ENCODE measurements around the gene FOXO6.
A peak's percentile ranks its signal among the peaks of the same experiment; 100 is the strongest.

FOXO6 gene

DNA sequence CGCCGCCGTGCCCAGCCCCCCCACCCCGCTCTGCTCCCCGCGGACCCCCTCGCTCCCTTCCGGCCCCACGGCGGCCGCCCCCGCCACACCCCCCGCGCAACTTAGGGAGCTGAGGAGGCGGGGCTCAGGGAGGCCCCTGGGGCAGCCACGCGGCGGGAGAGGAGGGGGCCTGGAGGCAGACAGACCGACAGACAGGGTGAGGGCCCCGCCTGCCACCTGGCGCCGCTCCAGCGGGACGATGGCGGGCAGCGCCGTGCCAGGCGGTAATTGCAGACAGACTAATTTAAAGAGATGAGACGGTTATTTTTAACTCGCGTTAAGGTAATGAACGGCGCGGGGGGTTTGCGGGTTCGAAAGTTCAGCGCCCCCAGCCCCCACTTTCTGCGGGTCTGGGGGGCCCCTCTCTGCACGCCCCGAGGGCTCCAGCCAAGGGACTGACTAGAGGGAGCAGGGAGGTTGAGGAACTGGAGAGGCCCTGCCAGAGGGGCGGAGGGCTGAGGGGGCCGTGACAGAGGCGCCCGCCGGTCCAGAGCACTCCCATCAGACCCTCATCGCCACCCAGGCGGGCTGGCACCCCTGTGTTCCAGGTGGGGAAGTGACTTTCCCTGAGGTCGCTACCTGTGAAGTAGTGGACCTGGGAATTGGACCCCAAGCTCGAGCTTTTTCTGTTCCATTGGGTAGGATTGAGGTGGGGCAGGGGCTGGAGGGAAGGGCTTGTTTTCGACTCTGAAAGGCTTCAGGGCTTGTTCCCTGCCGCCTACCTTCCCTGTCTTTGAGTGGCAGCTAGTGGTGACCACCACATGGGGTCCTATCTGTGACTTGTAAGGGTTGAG is 5.4 kb downstream of the FOXO6 start:
- peak in 1 of 2 donors; percentile 36 for DNase-seq (ENCODE audit: low read depth in 2 of 2)

DNA sequence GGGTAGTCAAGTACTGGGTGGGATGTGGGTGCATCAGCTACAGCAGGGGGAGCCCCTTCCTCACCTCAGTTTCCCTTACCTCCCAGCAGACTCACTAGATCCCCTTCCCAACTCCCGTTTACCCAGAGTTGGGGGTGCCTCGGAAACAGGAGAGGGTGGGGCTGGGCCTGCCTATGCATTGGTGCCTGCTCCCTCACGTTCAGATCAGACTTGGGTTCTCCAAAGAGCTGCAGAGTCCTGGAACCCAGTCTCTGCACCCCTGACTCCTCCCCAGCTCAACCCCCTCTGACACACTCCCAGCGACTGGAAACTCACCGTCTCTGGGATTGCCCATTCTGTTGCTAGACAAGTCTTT is 6.0 kb downstream of the FOXO6 start:
- DNase-seq (ENCODE audit: low read depth in 2 of 2), result no peak

GRCh38 chr1:41368366-41368765 is 7.1 kb downstream of the FOXO6 start:
- no peak for DNase-seq (ENCODE audit: low read depth in 2 of 2)

DNA sequence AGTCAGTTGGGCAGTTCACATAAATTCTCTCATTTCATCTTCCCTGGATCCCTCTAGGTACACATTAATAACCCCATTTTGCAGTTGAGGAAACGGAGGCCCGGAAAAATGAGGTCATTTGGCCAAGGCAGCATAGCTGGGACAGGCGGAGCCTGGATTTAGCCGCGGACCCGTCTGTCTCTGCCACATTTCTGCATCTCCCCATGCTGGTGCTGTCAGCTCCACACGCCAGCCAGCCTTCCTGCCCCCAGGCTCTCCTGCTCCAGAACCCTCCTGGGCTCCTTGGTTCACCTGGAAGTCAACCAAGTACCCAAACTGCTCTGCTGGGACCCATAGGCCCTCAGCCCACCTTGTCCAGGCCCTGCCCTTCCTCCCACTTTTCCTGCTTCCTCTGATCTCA is 7.6 kb downstream of the FOXO6 start:
- DNase-seq (ENCODE audit: low read depth in 2 of 2), result no peak

GRCh38 chr1:41369531-41369930 is 8.3 kb downstream of the FOXO6 start:
- no peak for DNase-seq (ENCODE audit: low read depth in 2 of 2)

GRCh38 chr1:41370225-41370624 is 9.0 kb downstream of the FOXO6 start:
- DNase-seq (ENCODE audit: low read depth in 2 of 2), result no peak

DNA sequence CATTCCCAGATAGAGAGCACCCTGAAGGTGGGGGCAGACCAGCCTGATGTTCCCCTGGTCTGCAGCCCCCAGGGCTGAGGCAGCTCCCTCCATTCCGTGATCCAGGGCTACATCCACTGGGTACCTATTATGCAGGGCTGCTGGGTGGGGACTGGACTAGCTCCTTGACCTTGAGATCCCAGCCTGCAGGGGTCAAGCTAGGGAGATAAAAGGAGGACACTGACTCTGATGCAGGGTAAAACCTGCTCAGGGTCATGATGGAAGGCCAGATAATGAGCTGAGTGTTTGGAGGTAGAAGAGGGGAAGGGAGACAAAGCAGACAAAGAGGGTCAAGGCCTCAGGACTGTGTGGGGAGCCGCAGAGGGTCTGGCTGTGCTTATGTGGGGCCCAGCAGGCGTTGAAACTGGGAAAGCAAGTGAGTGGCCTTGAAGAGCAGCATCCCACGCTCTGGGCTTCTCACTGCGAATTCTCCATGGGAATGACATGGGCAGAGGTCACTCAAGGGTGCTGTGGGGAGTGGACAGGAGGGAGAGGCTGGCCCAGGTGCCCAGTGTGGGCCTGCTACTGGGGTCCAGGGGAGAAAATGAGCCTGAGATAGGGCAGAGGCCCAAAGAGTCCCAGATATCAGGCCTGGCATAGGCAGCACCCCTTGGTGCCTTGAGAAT is 9.7 kb downstream of the FOXO6 start:
- no peak for DNase-seq (ENCODE audit: low read depth in 2 of 2)

DNA sequence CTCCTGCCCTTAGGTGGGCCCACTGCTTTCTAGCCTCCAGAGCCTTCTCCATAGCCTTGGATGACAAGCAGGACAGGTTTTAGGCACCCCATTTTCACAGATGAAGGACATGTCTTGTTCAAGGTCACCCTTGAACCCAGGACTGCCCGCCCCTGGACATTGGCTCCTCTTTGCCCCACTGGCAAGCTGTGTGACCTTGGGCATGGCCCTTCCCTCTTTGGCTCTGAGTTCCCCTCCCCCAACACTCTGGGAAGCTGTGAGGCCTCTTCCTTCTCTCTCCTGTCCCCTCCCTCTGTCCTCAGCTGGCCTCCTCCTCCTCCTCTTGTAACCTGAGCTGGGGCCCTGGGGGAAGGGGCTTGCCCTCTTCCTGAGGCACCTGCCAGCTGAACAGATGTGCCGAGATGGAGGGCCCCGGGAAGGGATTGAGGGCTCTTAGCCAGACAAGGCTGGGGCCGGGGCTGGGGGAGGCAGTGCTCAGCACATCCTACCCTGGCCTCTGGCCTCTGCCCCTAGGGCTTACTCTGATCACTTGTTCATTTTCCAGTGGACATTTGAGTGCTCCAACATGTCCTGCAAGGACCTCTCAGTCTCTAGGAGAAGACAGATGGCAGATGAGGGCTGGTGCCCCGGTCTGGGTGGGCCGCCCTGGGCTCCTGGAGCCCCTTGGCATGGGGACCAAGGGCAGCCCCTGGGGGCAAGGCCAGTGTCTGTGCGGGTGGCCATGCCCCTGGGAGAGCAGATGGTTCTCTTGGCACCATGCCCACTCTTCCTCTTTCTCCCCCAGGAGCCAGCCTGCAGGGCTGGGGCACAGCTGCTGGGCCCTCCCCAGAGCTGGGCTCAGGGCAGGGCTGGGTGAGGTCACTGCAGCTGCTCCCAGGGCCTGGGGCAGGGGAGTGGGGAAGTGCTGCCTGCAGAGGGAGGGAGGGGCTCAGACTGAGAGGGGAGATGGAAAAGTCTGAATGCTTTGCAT is 10.7 kb downstream of the FOXO6 start:
- DNase-seq (ENCODE audit: low read depth in 2 of 2), result no peak

DNA sequence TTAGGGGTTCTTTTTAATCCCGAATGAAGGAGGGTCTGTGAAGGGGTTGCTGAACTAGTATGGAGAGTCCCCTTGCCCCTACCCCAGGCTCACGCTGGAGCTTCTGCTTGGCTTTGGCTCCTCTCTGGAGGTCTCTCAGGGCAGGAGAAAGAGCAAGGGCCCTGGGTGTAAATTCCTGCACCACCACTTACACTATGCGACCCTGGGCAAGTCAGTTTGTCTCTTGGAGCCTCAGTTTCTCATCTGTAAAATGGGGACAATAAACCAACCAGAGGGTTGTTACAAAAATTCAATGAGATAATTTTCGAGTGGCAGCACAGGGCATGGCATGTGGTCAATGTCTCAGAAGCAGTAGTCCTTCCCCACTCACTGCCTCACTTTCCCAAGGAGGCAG is 11.4 kb downstream of the FOXO6 start:
- DNase-seq (ENCODE audit: low read depth in 2 of 2), result no peak

DNA sequence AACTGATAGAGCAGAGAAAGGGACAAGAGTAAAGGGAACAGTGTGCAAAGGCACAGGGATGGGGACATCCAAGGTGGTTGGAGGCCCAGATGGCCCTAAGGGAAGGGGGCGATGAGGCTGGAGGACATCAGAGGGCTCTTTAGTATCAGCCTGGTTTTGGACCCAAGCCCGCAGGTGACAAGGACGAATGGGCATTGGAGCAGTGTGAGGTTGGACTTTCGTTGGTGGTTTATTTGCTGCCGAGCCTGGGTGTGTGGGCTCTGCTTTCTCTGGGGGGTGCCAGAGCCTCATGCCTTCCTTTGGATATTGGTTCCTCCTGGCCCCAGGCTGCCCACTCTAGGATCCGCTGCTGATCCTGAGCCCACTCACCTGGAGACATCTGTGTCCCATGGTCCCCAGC is 12.1 kb downstream of the FOXO6 start:
- DNase-seq (ENCODE audit: low read depth in 2 of 2), result no peak

GRCh38 chr1:41374711-41375110 is 13.5 kb downstream of the FOXO6 start:
- no peak for DNase-seq (ENCODE audit: low read depth in 2 of 2)

DNA sequence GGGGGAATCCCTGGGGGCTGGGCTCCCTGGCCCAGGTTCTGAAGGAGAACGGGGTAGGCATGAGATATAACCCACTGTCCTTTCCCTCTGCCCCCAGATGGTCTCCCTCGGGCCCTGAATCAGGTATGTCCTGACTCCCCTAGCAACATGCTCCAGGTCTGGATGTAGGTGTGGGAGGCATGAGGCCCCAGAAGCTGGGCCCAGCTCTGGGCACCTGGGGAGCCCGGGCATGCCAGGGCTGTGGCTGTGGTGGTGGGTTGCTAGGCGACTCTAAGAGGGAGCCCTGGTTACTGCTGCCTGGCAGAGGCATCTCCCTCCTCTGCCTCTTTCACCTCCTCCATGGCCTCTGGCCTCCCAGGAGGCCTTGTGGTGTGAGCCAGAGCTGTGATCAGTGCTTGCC is 16.2 kb downstream of the FOXO6 start:
- no peak for DNase-seq (ENCODE audit: low read depth in 2 of 2)

DNA sequence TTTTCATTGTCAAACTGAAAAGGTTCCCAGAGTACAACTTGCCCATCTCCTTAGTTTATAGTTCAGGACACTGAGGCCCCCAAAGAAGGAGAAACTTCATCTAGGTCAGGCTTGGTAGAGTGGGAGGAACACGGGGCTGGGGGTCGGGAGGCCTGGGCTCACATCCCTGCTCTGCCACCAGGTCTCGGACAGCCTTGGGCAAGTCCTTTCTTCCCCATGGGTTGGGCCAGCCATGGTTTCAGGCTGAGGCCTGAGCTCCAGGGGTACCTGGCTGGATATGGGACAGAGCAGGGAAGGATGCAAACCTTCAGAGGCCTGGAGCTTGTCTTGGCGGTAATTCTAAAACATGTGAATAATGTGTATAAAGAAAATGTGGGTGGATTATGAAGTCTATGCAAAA is 17.0 kb downstream of the FOXO6 start:
- DNase-seq (ENCODE audit: low read depth in 2 of 2), result no peak

- DNase-seq (ENCODE audit: low read depth in 2 of 2), result no peak
Measured at GRCh38 chr1:41378999-41379737, 17.9 kb downstream of the FOXO6 start.

DNA sequence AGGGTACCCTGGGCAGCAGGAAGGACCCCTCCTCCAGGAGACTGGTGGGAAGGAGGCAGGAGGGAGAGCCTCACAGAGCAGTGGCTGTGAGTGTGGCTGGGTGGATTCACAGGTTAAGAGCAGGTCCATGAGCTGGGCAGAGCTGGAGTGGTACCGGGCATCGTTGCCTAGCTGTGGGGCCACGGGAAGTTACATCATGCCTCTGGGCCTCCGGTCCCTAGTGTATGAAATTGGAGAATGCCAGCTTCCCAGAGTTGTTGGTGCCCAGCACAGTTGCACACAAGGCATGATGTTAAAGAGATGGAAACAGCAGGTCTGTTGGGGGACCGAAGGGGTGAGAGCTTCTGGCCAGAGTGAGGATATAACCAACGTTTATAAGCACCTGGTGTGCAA is 18.5 kb downstream of the FOXO6 start:
- no peak for DNase-seq (ENCODE audit: low read depth in 2 of 2)

DNA sequence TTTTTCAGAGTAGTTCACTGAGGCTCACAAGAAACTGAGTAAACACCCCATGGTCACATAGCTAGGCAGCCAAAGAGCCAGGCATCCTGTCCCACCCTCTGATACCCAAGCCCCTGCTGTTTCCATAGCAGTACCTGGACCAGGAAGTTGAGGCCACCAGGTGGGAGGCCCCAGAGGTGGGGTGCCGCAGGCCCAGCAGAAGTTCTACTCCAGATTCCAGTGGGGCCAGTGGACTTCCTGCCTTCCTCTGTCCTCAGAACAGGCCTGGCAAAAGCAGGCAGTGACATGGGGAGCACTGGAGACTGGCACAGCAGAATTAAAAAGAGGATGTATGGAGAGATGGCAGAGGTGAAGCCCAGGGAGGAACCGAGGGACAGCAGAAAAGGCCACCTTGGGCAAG is 19.0 kb downstream of the FOXO6 start:
- no peak for DNase-seq (ENCODE audit: low read depth in 2 of 2)

DNA sequence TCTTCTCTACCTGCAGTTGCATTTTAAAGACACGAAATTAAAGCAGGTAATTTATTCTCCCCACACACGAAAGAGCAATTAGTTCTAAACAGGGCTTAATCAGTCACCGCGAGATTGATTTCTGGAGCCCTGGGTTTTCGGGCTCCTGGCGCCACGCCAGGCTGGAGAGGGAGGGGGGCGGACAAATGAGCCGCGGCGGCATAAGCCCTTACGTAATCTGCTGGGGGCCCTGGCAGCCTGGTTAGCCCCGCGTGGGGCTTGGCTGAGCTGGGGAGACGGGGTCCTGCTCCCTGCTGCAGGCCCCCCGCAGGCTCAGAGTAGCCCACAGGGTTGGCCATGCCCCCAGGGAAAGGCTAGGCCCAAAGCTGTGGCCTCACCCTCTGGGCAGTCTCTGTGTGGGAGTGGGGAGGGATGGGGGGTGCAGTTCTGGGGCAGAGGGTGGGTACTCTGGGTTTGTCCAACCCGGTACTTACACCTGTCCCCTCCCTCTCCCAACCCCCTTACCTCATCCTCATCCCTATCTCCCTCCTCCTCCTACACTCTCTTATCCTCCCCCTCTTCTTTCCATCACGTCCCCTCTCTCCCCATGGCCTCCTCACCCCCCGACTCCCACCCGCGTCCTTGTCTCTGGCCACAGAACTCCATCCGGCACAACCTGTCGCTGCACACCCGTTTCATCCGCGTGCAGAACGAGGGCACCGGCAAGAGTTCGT is 19.9 kb downstream of the FOXO6 start:
- no peak for DNase-seq (ENCODE audit: low read depth in 2 of 2)

DNA sequence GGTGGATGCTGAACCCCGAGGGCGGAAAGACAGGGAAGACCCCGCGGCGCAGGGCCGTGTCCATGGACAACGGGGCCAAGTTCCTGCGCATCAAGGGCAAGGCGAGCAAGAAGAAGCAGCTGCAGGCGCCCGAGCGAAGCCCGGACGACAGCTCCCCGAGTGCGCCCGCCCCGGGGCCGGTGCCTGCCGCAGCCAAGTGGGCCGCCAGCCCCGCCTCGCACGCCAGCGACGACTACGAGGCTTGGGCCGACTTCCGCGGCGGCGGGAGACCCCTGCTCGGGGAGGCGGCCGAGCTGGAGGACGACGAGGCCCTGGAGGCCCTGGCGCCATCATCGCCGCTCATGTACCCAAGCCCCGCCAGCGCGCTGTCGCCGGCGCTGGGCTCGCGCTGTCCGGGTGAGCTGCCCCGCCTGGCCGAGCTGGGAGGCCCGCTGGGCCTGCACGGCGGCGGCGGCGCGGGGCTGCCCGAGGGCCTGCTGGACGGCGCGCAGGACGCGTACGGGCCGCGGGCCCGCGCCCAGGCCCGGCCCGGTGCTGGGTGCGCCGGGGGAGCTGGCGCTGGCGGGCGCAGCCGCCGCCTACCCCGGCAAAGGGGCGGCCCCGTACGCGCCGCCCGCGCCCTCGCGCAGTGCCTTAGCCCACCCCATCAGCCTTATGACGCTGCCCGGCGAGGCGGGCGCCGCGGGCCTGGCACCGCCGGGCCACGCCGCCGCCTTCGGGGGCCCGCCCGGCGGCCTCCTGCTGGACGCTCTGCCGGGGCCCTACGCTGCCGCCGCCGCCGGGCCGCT is 20.7 kb downstream of the FOXO6 start:
- DNase-seq (ENCODE audit: low read depth in 2 of 2), result peak in 1 of 2 donors; percentile 60

DNA sequence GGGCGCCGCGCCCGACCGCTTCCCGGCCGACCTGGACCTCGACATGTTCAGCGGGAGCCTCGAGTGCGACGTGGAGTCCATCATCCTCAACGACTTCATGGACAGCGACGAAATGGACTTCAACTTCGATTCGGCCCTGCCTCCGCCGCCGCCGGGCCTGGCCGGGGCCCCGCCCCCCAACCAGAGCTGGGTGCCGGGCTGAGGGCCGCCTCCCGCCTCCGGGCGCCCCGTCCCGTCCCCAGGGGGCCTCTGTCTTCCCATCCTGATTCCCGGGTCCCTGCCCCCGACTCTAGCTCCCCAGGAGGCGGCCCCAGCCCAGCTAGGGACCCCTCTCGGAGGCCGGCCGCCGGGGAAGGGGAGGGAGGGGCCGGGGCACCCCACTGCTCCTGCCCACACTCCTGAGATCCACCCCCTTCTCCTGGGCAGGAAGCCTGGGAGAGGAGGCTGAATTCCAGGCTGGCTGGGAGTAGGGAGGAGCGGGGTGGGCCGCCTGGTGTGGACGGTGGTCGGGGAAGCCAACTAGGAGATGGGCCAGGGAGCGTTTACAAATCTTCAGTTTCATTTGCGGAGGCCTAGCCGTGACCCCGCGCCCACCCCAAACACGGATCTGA is 21.4 kb downstream of the FOXO6 start:
- DNase-seq (ENCODE audit: low read depth in 2 of 2), result no peak
